Lower leg skin (tissue), 4 donors: ENCODE results near the gene FAM13A. TPM values are rescaled to one million over a fixed set of nuclear protein-coding genes. Genes with fewer than 3 reads are reported as not detected.

Experiments
- DNase-seq, 2 donors: peaks; one replicate each; pipeline ENCODE4 v3.0.0-alpha.2; 2019; ENCODE audit warnings: low spot score in 2 of 2
- H3K4me3 ChIP-seq: fragments of 200-600 bp; sonication (generic); 2 replicates; pipeline ENCODE4 v1.5.1; 2017; ENCODE audit warnings: mild to moderate bottlenecking, low read depth; ENCODE audit not compliant: poor library complexity, severe bottlenecking
- CTCF ChIP-seq, 3 donors: fragments of 450-650 bp; IDR thresholded peaks; one replicate each; pipeline ENCODE4 v1.5.1; 2016; ENCODE audit warnings: antibody characterized with exemption in 3 of 3, mild to moderate bottlenecking in 3 of 3, moderate library complexity in 2 of 3
- POLR2A ChIP-seq, 2 donors: fragments of 450-650 bp; IDR thresholded peaks; one replicate each; pipeline ENCODE4 v1.6.1; 2016 to 2017; ENCODE audit warnings: antibody characterized with exemption in 2 of 2, mild to moderate bottlenecking in 1 of 2, moderate library complexity in 1 of 2
- WGBS, 2 donors: methylation state at CpG; one replicate each; pipeline ENCODE4 v1.1.5; 2018; 5-methylcytosine and 5-hydroxymethylcytosine counted together
- intact Hi-C: fragments of 100-400 bp; cut with DNase I; formaldehyde crosslinking; loops from one replicate; pipeline ENCODE4 v1.15.0; 2023; ENCODE audit warnings: low total_unique reads
- total RNA-seq, 4 donors: library from RNA; depleted of rRNA; stranded (reverse); fragments of >200 nt; gene quantifications; one replicate each; pipeline ENCODE4 v1.1.0, GENCODE V29; 2016

Gene FAM13A
- total RNA-seq, 4 donors from 2014 or later: 50.0 to 303 (median 114) TPM

GRCh38 chr4:88841635-88842034, 215.3 kb downstream of the FAM13A start:
- TF ChIP-seq POLR2A (IDR thresholded peaks at IDR 0.05) (no peak), CTCF (IDR thresholded peaks at IDR 0.05) (no peak)
- WGBS, 2 donors: 76 to 83% methylated on average over 4 of the region's 4 CpGs
- intact Hi-C loops: no loop called here

DNA sequence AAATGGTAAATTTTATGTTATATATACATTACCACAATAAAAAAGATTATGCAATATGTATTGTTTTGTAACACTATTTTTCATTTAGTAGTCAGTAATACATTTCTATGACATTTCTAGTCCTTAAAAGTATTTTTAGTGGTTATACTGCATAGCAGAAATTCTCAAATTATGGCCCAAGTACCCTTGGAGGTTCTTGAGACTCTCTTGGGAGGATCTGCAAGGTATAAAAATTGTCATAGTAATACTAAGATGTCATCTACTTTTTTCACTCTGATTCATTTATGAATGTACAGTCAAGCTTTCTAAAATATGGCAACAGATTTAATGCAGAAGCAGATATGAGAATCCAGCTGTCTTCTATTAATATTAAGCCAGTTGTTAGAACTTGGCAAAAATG, 220.8 kb downstream of the FAM13A start:
- TF ChIP-seq POLR2A (IDR thresholded peaks at IDR 0.05): no peak
- TF ChIP-seq CTCF (IDR thresholded peaks at IDR 0.05): no peak
- intact Hi-C loops: no loop called here
- no peak for DNase-seq
- H3K4me3 ChIP-seq: no peak overlapping the region

More at GRCh38 chr4:88841635-88842034, 215.3 kb downstream of the FAM13A start:
- no peak overlapping the region for H3K4me3 ChIP-seq
- DNase-seq: no peak

GRCh38 chr4:88831031-88831430, 226.0 kb downstream of the FAM13A start:
- H3K4me3 ChIP-seq: no peak overlapping the region
- DNase-seq: no peak
- WGBS, 2 donors: 40 to 48% methylated on average over 4 of the region's 4 CpGs
- TF ChIP-seq CTCF (IDR thresholded peaks at IDR 0.05) (no peak), POLR2A (IDR thresholded peaks at IDR 0.05) (no peak)
- intact Hi-C loops: no loop called here

GRCh38 chr4:88830598-88830997, 226.4 kb downstream of the FAM13A start:
- WGBS, 2 donors: 57 to 62% methylated on average over 2 of the region's 2 CpGs
- intact Hi-C loops: no loop called here
- DNase-seq: no peak
- TF ChIP-seq POLR2A (IDR thresholded peaks at IDR 0.05) (no peak), CTCF (IDR thresholded peaks at IDR 0.05) (no peak)
- H3K4me3 ChIP-seq: no peak overlapping the region

- no peak overlapping the region for H3K4me3 ChIP-seq
- DNase-seq: no peak
- intact Hi-C loops: no loop called here
- TF ChIP-seq POLR2A (IDR thresholded peaks at IDR 0.05): no peak
- no peak for TF ChIP-seq CTCF (IDR thresholded peaks at IDR 0.05)
- WGBS, 2 donors: 0 to 23% methylated on average over 1 of the region's 1 CpG
These were observed 228.0 kb downstream of the FAM13A start for GRCh38 chr4:88828842-88829571.

- intact Hi-C loops: no loop called here
- DNase-seq: no peak
- no peak overlapping the region for H3K4me3 ChIP-seq
- no peak for TF ChIP-seq CTCF (IDR thresholded peaks at IDR 0.05)
- no peak for TF ChIP-seq POLR2A (IDR thresholded peaks at IDR 0.05)
- WGBS, 2 donors: 66 to 79% methylated on average over 2 of the region's 2 CpGs
These were observed 229.5 kb downstream of the FAM13A start for GRCh38 chr4:88827442-88827841.
